ENCODE results near the gene GNL2.

Gene GNL2

GRCh38 chr1:37622131-37622530 is 26.4 kb upstream of the GNL2 start:
- TF ChIP-seq POLR2AphosphoS5 (IDR thresholded peaks at IDR 0.05; ENCODE audit: low read depth), result no peak
- TF ChIP-seq GABPA (IDR thresholded peaks at IDR 0.05; ENCODE audit: low read depth), result no peak
- H3K4me3 ChIP-seq (replicated peaks; ENCODE audit: insufficient read depth, low read length), result no peak overlapping the region
- H3K27ac ChIP-seq (replicated peaks), result no peak overlapping the region
- DNase-seq (ENCODE audit: low read depth in 1 of 2, low spot score in 1 of 2), result no peak
- H3K27me3 ChIP-seq (ENCODE audit: insufficient read depth, poor library complexity, severe bottlenecking), result peaks cover 7% of the 10 kb centered on the region

- Histone ChIP-seq H3K4me3 (replicated peaks; ENCODE audit: insufficient read depth, low read length) (no peak overlapping the region), H3K27ac (replicated peaks) (no peak overlapping the region), H3K27me3 (ENCODE audit: insufficient read depth, poor library complexity, severe bottlenecking) (peaks cover 7% of the 10 kb centered on the region)
- TF ChIP-seq REST (IDR thresholded peaks at IDR 0.05; ENCODE audit: insufficient replicate concordance, low read depth) (no peak), CTCF (IDR thresholded peaks at IDR 0.05; ENCODE audit: insufficient read depth, low read length) (no peak), SPI1 (IDR thresholded peaks at IDR 0.05; ENCODE audit: borderline replicate concordance, low read depth) (no peak), POLR2AphosphoS5 (IDR thresholded peaks at IDR 0.05; ENCODE audit: low read depth) (no peak), GABPA (IDR thresholded peaks at IDR 0.05; ENCODE audit: low read depth) (no peak)
- DNase-seq (ENCODE audit: low read depth in 1 of 2, low spot score in 1 of 2), result no peak
Observed at GRCh38 chr1:37621326-37621870, 25.7 kb upstream of the GNL2 start.

GRCh38 chr1:37620707-37621106 is 25.0 kb upstream of the GNL2 start:
- DNase-seq (ENCODE audit: low read depth in 1 of 2, low spot score in 1 of 2), result no peak
- no peak for TF ChIP-seq GABPA (IDR thresholded peaks at IDR 0.05; ENCODE audit: low read depth)
- TF ChIP-seq SPI1 (IDR thresholded peaks at IDR 0.05; ENCODE audit: borderline replicate concordance, low read depth), result no peak
- no peak for TF ChIP-seq POLR2AphosphoS5 (IDR thresholded peaks at IDR 0.05; ENCODE audit: low read depth)
- TF ChIP-seq REST (IDR thresholded peaks at IDR 0.05; ENCODE audit: insufficient replicate concordance, low read depth), result no peak
- no peak for TF ChIP-seq CTCF (IDR thresholded peaks at IDR 0.05; ENCODE audit: insufficient read depth, low read length)
- H3K27me3 ChIP-seq (ENCODE audit: insufficient read depth, poor library complexity, severe bottlenecking), result peaks cover 7% of the 10 kb centered on the region
- no peak overlapping the region for H3K27ac ChIP-seq (replicated peaks)
- H3K4me3 ChIP-seq (replicated peaks; ENCODE audit: insufficient read depth, low read length), result no peak overlapping the region

- Histone ChIP-seq H3K27ac (replicated peaks) (no peak overlapping the region), H3K4me3 (replicated peaks; ENCODE audit: insufficient read depth, low read length) (no peak overlapping the region), H3K27me3 (ENCODE audit: insufficient read depth, poor library complexity, severe bottlenecking) (peaks cover 7% of the 10 kb centered on the region)
- DNase-seq (ENCODE audit: low read depth in 1 of 2, low spot score in 1 of 2), result no peak
- TF ChIP-seq CTCF (IDR thresholded peaks at IDR 0.05; ENCODE audit: insufficient read depth, low read length), result no peak
- TF ChIP-seq GABPA (IDR thresholded peaks at IDR 0.05; ENCODE audit: low read depth), result no peak
- TF ChIP-seq POLR2AphosphoS5 (IDR thresholded peaks at IDR 0.05; ENCODE audit: low read depth), result no peak
- no peak for TF ChIP-seq SPI1 (IDR thresholded peaks at IDR 0.05; ENCODE audit: borderline replicate concordance, low read depth)
Observed at GRCh38 chr1:37616330-37616729, 20.6 kb upstream of the GNL2 start.
